ENCODE results near the gene HPSE2. TPM values are rescaled to one million over a fixed set of nuclear protein-coding genes. Genes with fewer than 3 reads are reported as not detected.

Gene HPSE2
- total and polyA plus RNA-seq, 2 experiments from 2014 or later: 0.10 to 0.24 TPM

GRCh38 chr10:98446151-98446660 is 789.4 kb downstream of the HPSE2 start:
- H3K9me3 Mint-ChIP-seq: no peaks in the 10 kb centered on the region
- Histone ChIP-seq H3K4me3 (peak overlapping the region; percentile 84), H2AFZ (peak overlapping the region; percentile 100), H3K9me2 (ENCODE audit: insufficient read depth) (peaks cover 5% of the 10 kb centered on the region; the same call in 1 of the 2 replicates), H3K27ac (ENCODE audit: low read depth) (peak overlapping the region; percentile 78), H3K36me3 (ENCODE audit: insufficient read depth) (peaks cover 8% of the 10 kb centered on the region; the same call in 1 of the 2 replicates), H3K4me1 (ENCODE audit: insufficient read depth) (peaks cover 3% of the 10 kb centered on the region; the same call in 1 of the 2 replicates), H4K20me1 (replicated peaks; ENCODE audit: insufficient read depth) (no peaks in the 10 kb centered on the region), H3K79me2 (replicated peaks; ENCODE audit: insufficient read depth) (peaks cover 5% of the 10 kb centered on the region; the same call in 1 of the 2 replicates), H3F3A (replicated peaks; ENCODE audit: low read depth) (no peaks in the 10 kb centered on the region), H3K4me2 (peak overlapping the region; percentile 87), H3K27me3 (ENCODE audit: insufficient read depth) (no peaks in the 10 kb centered on the region)
- DNase-seq (ENCODE audit: low spot score): peak; percentile 64
- H3K4me3 Mint-ChIP-seq: peak overlapping the region; percentile 84
- ATAC-seq: peak; percentile 84
- H3K27ac Mint-ChIP-seq: peak overlapping the region; percentile 80
- TF ChIP-seq NANOG (IDR thresholded peaks at IDR 0.05; ENCODE audit: borderline replicate concordance) (no peak), CTCF (conservative IDR thresholded peaks at IDR 0.05; ENCODE audit: low read depth in 2 of 2) (no peak), POLR2AphosphoS5 (IDR thresholded peaks at IDR 0.05; ENCODE audit: low read depth) (peak; percentile 4; the same call in 1 of the 2 replicates)
- peaks cover 5% of the 10 kb centered on the region; the same call in 2 of the 3 replicates for H3K4me1 Mint-ChIP-seq
- H3K27me3 Mint-ChIP-seq (ENCODE audit: insufficient read depth, low read depth, poor library complexity): peaks cover 5% of the 10 kb centered on the region
- peaks cover 40% of the 10 kb centered on the region for H3K36me3 Mint-ChIP-seq (ENCODE audit: low read depth)

- Histone ChIP-seq H3F3A (replicated peaks; ENCODE audit: low read depth) (no peaks in the 10 kb centered on the region), H3K9me2 (ENCODE audit: insufficient read depth) (peaks cover 5% of the 10 kb centered on the region; the same call in 1 of the 2 replicates), H2AFZ (no peak overlapping the region), H3K27me3 (ENCODE audit: insufficient read depth) (no peaks in the 10 kb centered on the region), H3K79me2 (replicated peaks; ENCODE audit: insufficient read depth) (peaks cover 5% of the 10 kb centered on the region; the same call in 1 of the 2 replicates), H3K4me1 (ENCODE audit: insufficient read depth) (peaks cover 3% of the 10 kb centered on the region; the same call in 1 of the 2 replicates), H3K4me3 (peak overlapping the region; percentile 84; the same call in 1 of the 2 replicates), H4K20me1 (replicated peaks; ENCODE audit: insufficient read depth) (no peaks in the 10 kb centered on the region), H3K4me2 (peak overlapping the region; percentile 87; the same call in 1 of the 2 replicates), H3K27ac (ENCODE audit: low read depth) (no peak overlapping the region), H3K36me3 (ENCODE audit: insufficient read depth) (peaks cover 10% of the 10 kb centered on the region; the same call in 1 of the 2 replicates)
- TF ChIP-seq POLR2AphosphoS5 (IDR thresholded peaks at IDR 0.05; ENCODE audit: low read depth) (no peak), ZNF462 (CRISPR knock-in tag; IDR thresholded peaks at IDR 0.05) (no peak), CTCF (conservative IDR thresholded peaks at IDR 0.05; ENCODE audit: low read depth in 2 of 2) (no peak), ZNF331 (CRISPR knock-in tag; IDR thresholded peaks at IDR 0.05; ENCODE audit: low read depth) (no peak)
- Mint-ChIP-seq H3K36me3 (ENCODE audit: low read depth) (peaks cover 48% of the 10 kb centered on the region), H3K4me1 (peaks cover 5% of the 10 kb centered on the region; the same call in 2 of the 3 replicates), H3K27me3 (ENCODE audit: insufficient read depth, low read depth, poor library complexity) (peaks cover 5% of the 10 kb centered on the region), H3K27ac (no peak overlapping the region), H3K4me3 (peak overlapping the region; percentile 84), H3K9me3 (no peaks in the 10 kb centered on the region)
- ATAC-seq (no peak), DNase-seq (ENCODE audit: low spot score) (no peak)
Observed at GRCh38 chr10:98445200-98445812, 790.3 kb downstream of the HPSE2 start.

All from GM23338 (cell line).